NT2/D1 (cell line): ENCODE results near the gene FAM216A.

Experiments
- SUZ12 ChIP-seq: IDR thresholded peaks from 2 replicates; pipeline ENCODE4 v1.6.1; 2011; ENCODE audit not compliant: insufficient read length, insufficient read depth; ENCODE audit errors: extremely low read depth
- YY1 ChIP-seq: IDR thresholded peaks from 2 replicates; pipeline ENCODE4 v1.6.1; 2011; ENCODE audit not compliant: insufficient read length, insufficient read depth
- ZNF274 ChIP-seq: IDR thresholded peaks from 2 replicates; pipeline ENCODE4 v1.6.1; 2011; ENCODE audit warnings: mild to moderate bottlenecking, low read depth, low read length

- no peak for TF ChIP-seq YY1
- TF ChIP-seq ZNF274, result no peak
- TF ChIP-seq SUZ12, result no peak
These were observed 30.5 kb downstream of the FAM216A start for GRCh38 chr12:110498984-110499706.
